Fibroblast of skin of left quadriceps (primary cell): ENCODE measurements around the gene KIAA1217.

ENCODE experiments used
- DNase-seq, 2 experiments: peaks; one replicate each; pipeline ENCODE4 v3.0.0-alpha.2; 2013; ENCODE audit warnings: low read depth in 2 of 2

Gene KIAA1217

GRCh38 chr10:24208661-24209431 is at the start of gene KIAA1217:
Gene KIAA1217 (plus strand): TSS chr10:24209138. CDS start chr10:24209194, 56 bp downstream.
- peak in 1 of 2 experiments; percentile 17 for DNase-seq

DNA sequence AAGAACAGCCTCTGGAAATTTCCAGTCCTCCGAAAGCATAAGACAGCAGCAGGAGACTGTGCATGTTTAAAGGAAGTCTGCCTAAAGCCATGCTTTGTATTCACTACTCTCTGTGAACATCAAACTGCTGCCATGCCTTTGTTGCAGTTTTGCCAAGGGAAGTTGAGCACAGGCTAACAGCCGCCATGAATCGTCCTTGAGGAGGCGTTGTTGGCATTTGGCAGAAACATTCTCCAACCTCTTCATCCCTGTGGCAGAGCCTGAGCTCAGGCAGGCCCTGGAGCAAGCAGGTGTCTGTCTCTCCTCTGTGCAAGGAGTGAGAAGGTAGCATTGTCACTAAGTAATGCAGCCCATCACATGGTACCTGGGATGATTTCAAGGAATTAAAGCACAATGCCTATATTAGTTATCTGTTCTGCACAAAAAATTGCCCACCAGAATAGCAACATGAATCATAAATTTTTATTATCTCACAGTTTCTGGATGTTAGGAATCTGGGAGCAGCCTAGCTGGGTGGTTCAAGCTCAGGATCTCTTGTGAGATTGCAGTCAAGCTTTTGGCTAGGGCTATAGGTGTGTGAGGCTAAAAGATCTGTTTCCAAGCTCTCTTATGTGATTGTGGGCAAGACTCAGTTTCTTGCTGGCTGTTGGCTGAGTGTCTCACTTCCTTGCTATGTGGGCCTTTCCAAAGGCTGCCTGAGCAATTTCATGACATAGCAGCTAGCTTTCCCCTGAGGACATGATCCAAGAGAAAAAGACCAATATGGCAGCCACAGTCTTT is 46.5 kb upstream of the KIAA1217 start:
- DNase-seq, result no peak

- DNase-seq, result no peak
Observed at GRCh38 chr10:24163485-24163884, 45.5 kb upstream of the KIAA1217 start.

DNA sequence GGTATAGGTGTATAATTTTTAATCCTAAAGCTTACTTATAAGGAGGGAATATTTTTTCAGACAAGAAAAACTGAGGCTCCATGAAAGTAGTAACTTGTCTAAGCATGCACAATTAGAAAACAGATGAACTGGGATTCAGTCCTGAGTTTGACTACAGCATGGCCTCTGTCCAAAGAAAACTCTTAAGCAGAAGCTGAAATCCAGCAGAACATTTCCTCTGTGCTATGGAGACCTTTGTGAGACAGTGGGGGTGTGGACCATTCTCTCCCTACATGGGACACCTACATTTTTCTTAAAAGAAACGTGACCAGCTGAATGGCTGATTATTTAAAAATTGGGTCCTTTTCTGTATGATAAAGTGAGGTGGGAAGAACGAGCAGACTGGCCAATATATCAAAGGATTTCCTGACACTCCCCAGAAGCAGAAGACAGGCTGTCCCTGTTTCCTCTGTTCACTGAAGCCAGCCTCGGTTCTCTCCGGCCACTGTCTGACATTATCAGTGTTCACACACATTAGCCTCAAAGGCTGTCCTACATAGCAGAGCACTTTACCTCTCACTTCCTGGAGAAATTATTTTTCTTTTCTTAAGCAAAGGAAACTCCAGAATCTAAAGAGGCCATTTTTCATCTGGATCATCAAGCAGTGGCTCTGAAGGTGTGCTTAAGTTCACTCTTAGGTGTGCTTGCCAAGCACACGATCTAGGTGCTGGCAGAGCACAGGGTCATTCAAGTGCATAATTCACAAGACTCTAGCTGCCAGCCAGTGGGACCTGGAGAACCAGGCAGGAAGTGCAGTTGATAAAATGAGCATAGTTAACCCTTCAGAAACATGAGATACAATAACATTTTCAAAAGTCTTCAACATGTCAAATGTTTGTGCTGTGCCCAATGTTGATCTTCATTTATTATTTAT is 40.4 kb upstream of the KIAA1217 start:
- no peak for DNase-seq

- DNase-seq, result no peak
Observed at GRCh38 chr10:24170199-24170598, 38.7 kb upstream of the KIAA1217 start.

DNA sequence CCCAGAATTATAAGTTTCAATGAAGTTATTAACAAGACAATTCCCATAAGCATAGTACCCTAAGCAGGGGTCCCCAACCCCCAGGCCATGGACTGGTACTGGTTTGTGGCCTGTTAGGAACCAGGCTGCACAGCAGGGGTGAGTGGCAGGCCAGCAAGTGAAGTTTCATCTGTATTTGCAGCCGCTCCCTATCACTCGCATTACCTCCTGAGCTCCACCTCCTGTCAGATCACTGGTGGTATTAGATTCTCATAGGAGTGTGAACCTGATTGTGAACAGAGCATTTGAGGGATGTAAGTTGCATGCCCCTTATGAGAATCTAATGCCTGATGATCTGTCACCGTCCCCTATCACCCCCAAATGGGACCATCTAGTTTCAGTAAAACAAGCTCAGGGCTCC is 36.0 kb upstream of the KIAA1217 start:
- no peak for DNase-seq

DNA sequence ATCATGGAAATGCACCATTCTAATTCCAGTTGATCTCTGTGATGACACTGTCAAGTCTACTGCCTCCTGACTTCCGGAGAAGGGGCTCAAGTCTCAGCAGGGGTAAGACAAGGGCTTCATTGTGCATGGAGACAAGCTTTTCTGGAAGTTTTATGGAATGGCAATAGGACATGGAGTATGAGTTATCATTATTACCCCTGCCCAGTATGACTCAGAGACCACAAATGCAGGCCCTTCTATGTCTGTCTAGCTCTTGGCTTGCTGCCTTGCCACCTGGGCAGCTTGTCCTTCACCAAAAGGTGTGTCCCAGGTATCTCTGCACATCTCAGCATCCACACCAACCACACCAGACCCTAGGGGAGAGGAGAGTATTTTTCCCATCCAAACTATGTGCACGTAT is 34.9 kb upstream of the KIAA1217 start:
- no peak for DNase-seq

GRCh38 chr10:24176658-24177057 is 32.3 kb upstream of the KIAA1217 start:
- DNase-seq, result no peak

DNA sequence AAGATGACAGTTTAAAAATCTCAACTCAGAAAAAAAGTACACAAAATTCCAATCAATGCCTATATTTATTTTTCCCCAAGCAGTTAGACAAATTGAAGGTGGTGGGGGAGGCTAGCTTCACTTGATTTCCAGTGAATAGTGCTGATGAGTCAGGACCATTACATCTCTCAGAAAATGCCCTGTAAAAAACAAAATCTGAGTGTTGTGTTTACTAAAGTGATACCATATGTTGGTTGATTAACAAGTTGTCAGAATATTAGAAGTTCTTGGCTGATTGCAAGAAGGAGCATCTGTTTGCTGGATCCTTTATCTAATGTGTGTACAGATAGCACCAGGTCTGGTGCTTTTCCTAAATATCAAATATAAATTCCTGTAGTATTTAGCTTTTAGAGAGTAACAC is 31.3 kb upstream of the KIAA1217 start:
- peak in 1 of 2 experiments; percentile 31 for DNase-seq

DNA sequence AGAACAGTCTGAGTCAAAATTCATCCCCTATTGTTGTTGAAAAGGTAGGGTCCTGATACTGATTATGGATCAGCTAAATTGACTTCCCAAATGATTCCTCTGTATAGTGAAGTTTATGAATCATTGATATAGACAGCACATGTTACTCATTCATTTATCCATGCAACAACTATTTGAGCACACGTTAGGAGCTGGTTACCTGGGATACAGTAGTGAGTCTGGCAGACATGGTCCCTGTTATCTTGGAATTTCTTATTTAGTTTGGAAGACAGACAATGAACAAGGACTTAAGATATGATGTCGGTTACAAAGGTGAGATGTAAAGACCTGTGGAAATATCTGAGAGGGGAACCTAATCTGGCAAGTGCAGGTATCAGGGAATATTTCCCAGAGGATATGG is 28.0 kb upstream of the KIAA1217 start:
- no peak for DNase-seq

GRCh38 chr10:24184455-24184854 is 24.5 kb upstream of the KIAA1217 start:
- no peak for DNase-seq

GRCh38 chr10:24193330-24193729 is 15.6 kb upstream of the KIAA1217 start:
- DNase-seq, result no peak

- DNase-seq, result no peak
Observed at GRCh38 chr10:24197263-24197662, 11.7 kb upstream of the KIAA1217 start.

DNA sequence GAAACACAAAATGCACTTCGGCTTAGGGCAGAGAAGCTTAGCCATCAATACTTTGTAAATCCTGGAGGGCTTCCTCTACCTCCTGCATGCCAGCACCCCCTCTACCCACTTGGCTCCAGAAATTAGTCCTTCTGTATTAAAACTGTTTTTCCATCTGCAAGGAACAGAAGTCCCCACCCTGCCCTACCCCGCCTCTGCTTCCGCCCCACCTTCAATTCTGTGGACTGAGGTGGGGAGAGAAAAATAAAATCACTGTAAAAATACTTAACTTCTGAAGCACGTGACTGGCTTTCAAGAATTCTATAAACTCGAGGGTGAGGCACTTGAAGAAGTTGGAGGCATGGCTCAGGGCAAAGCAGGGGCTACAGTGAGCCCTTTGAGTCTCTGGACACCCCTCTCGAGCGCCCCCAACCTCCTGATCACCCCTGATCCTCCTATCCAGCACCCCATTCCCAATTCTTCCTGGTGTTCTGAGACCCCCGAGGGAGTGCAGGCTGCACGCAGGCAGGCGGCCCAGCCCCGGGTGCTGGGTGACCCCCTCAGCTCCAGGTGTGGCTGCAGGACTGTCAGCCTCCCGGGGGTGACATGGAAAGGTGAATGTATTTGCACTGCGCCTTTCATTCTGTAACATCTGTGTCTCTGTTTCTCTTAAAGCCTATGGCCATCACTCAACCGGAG is 7.3 kb upstream of the KIAA1217 start:
- DNase-seq, result no peak

DNA sequence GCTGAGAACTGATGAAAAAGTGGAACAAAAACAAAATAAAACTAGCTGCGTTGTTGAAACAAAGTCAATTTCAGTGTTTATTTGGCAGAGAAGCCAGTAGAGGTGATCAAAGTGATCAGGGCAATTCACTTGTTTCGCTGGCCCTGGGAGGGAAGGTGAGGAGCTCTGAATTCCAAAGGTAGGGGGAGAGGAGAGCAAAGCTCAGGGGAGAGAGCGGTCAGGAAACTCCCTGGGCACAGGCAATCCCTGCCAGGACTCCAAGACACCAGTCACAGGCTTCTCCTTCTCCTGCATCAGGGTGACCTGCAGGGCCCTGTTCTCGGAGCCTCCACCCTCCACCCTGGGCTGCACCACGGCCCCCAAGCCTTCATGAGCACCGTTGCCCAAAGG is 6.8 kb upstream of the KIAA1217 start:
- DNase-seq, result no peak

- peak; percentile 66 for DNase-seq
Observed at GRCh38 chr10:24205821-24206220, 3.1 kb upstream of the KIAA1217 start.

DNA sequence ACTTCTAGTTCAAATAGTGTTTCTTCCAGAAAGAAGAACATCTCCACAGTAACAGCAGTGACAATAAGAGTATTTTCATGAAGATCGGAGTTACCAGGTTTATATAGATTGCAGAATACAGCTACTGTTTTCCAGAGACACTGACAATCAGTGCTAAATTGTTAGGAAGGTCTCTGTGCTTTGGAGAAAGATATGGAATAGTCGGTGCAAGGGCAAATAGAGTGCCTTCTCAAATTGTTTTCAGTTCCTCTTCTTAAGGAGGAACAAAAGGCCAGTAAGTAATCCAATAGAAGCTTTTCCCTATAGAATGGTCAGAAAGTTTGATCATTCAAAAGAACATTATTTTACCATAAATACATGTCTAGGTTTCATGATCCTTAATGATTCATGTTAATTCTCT is 2.6 kb upstream of the KIAA1217 start:
- no peak for DNase-seq

DNA sequence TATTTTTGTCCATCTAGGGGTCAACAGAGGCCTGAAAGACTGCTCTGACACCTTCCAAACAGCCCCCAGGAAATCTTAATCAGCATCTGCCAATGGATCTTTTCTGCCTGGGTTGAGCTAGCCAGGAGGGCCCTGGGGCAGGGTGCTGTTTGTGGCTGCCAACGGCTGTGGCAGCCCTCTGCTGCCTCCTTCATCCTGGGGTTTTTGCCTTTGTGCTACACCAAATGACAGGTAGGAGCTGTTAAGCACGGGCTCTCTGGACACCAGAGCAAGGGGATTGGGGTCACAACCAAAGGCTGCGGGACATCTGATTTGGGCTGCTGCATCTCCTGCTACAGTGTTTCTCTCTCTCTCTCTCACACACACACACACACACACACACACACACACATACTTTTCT is 2.0 kb upstream of the KIAA1217 start:
- DNase-seq, result no peak

DNA sequence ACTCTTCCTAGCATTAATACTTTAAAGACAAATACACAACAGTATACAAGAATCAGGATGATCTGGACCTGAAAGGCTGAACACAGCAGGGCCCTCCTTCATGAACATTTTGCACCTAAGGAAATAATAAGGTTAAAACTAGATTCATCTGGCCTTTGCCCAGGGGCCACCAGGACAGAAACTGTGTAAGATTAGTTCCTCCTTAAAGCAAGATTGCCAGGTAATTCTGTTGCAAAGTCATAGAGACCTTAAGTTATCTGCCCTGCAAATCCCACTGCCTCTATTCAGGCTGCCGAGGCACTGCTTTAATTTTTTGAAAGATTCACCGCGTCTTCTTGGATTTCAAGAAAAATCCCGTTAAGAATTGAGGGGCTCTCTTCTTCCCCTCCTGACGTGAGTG is 1.6 kb upstream of the KIAA1217 start:
- no peak for DNase-seq

GRCh38 chr10:24207781-24208611 is 942 bp upstream of the KIAA1217 start:
- DNase-seq, result no peak

GRCh38 chr10:24209432-24209771 is 464 bp downstream of the KIAA1217 start:
- DNase-seq, result peak in 1 of 2 experiments; percentile 38
